GM12865 (cell line): ENCODE data around the gene FAM163A.
A peak's percentile ranks its signal among the peaks of the same experiment; 100 is the strongest.

Experiments used
- DNase-seq: peaks from one replicate; pipeline ENCODE4 v3.0.0; 2010; ENCODE audit warnings: low read depth
- H3K4me3 ChIP-seq: 2 replicates; pipeline ENCODE4 v1.5.1; 2011; ENCODE audit warnings: mild to moderate bottlenecking, low read depth, low read length, control low read depth
- TF ChIP-seq, protein P1 (sequence below): IDR thresholded peaks from 2 replicates; pipeline ENCODE4 v1.5.1; 2011; ENCODE audit warnings: low read length, control low read depth, low read depth, inconsistent platforms; ENCODE audit not compliant: insufficient read depth; ENCODE audit errors: missing control alignments

Gene FAM163A

GRCh38 chr1:179813626-179814545 lies 70.8 kb downstream of the FAM163A start:
- TF ChIP-seq, protein P1, sequence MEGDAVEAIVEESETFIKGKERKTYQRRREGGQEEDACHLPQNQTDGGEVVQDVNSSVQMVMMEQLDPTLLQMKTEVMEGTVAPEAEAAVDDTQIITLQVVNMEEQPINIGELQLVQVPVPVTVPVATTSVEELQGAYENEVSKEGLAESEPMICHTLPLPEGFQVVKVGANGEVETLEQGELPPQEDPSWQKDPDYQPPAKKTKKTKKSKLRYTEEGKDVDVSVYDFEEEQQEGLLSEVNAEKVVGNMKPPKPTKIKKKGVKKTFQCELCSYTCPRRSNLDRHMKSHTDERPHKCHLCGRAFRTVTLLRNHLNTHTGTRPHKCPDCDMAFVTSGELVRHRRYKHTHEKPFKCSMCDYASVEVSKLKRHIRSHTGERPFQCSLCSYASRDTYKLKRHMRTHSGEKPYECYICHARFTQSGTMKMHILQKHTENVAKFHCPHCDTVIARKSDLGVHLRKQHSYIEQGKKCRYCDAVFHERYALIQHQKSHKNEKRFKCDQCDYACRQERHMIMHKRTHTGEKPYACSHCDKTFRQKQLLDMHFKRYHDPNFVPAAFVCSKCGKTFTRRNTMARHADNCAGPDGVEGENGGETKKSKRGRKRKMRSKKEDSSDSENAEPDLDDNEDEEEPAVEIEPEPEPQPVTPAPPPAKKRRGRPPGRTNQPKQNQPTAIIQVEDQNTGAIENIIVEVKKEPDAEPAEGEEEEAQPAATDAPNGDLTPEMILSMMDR: no peak
- no peak for DNase-seq
- H3K4me3 ChIP-seq: no peak overlapping the region

- TF ChIP-seq, protein P1: no peak
- DNase-seq: no peak
- H3K4me3 ChIP-seq: peak overlapping the region; percentile 50; the same call in 1 of the 2 replicates
Observed at GRCh38 chr1:179814546-179814838, 71.4 kb downstream of the FAM163A start.

GRCh38 chr1:179815641-179816040 lies 72.5 kb downstream of the FAM163A start:
- TF ChIP-seq, protein P1: no peak
- no peak for DNase-seq
- peak overlapping the region; percentile 50 for H3K4me3 ChIP-seq

DNA sequence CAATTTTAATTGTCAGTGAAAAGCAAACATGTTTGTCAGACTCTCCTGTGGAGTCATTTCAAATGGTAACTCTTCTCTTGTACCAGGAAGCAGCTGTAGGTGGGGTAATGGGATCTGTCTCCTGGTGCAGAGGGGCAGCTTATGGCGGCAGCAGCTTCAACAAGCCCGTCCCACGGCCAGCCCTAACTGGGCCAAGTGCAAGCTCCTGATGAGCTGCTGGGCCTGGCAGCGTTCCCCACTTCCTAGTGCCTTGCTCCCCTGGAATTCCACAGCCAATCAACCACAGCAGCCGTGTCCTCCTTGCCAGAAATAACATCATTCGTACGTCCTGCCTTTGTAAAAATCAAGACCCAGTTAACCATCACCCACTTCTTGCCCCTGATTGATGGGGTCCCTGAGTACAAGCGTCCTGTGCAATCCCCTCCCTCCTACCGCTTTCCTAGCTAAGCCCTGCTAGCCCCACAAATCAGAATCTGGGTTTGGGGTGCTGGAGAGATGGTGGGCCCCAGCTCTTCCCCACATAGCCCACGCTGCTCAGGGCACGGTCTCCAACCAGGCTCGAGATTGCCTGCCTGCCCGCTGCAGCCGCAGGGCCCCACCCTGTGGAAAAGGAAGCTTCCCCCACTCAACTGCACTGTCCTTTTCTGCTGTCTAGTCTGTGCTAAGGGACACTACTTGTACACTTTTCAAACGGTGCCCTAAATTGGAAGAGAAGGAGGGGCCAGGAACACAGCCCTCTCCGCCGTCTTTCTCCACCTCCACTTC lies 73.3 kb downstream of the FAM163A start:
- no peak for DNase-seq

GRCh38 chr1:179817056-179817455 lies 74.0 kb downstream of the FAM163A start:
- no peak overlapping the region for H3K4me3 ChIP-seq
- no peak for DNase-seq
- TF ChIP-seq, protein P1: no peak

More for the DNA sequence above, 73.3 kb downstream of the FAM163A start:
- TF ChIP-seq, protein P1: no peak
- H3K4me3 ChIP-seq: no peak overlapping the region

DNA sequence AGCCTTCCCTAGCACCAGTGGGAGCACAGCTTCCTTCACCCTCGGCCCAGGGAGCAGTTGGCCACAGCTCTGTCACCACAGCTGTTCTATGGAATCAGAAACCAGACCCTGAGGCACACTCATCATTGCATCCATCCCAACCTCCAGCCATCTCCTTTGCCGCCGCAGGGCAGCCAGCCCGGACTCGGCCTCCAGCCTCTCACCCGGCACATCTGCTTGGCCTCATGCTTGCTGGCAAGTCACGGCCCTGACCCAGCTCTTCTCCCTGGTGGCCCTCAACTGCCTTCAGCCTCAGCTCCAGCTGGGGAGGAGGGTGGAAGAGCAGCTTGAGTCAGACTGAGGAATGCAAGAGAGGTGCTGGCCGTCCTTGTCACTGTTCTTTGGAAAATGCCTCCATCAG lies 74.7 kb downstream of the FAM163A start:
- no peak for DNase-seq
- TF ChIP-seq, protein P1: no peak
- H3K4me3 ChIP-seq: no peak overlapping the region

DNA sequence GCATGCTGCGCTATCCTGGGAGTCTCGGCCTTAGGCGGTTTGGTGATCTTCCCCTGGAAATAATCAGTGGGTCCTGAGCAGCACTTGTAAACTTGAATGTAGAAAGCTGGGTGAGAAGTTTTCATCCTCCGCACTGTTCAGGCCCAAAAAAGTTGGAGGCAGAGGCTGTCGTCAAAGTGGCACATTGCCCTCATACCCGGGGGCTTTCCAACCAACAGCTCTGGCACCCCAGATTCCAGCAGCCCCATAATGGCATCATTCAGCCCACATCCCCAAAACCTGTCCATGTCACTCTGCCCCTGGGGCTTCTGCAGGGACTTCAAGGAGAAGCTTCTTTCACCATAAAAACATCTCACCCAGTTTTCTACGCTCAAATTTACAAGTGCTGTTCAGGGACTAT lies 75.2 kb downstream of the FAM163A start:
- no peak overlapping the region for H3K4me3 ChIP-seq
- TF ChIP-seq, protein P1: no peak
- DNase-seq: no peak
